Dedifferentiated amniotic fluid mesenchymal stem cell (primary cell): ENCODE measurements around the gene RPAP2.

Experiments
- DNase-seq: peaks from one replicate; pipeline ENCODE4 v3.0.0-alpha.2; 2016; ENCODE audit errors: extremely low spot score

RPAP2 gene

GRCh38 chr1:92447033-92447681 lies 148.3 kb downstream of the RPAP2 start:
- DNase-seq: no peak

- no peak for DNase-seq
Measured at GRCh38 chr1:92447976-92448375, 149.1 kb downstream of the RPAP2 start.
